Measurements from ENCODE around the gene TESMIN.

The TESMIN gene, protein sequence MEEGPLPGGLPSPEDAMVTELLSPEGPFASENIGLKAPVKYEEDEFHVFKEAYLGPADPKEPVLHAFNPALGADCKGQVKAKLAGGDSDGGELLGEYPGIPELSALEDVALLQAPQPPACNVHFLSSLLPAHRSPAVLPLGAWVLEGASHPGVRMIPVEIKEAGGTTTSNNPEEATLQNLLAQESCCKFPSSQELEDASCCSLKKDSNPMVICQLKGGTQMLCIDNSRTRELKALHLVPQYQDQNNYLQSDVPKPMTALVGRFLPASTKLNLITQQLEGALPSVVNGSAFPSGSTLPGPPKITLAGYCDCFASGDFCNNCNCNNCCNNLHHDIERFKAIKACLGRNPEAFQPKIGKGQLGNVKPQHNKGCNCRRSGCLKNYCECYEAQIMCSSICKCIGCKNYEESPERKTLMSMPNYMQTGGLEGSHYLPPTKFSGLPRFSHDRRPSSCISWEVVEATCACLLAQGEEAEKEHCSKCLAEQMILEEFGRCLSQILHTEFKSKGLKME

DNA sequence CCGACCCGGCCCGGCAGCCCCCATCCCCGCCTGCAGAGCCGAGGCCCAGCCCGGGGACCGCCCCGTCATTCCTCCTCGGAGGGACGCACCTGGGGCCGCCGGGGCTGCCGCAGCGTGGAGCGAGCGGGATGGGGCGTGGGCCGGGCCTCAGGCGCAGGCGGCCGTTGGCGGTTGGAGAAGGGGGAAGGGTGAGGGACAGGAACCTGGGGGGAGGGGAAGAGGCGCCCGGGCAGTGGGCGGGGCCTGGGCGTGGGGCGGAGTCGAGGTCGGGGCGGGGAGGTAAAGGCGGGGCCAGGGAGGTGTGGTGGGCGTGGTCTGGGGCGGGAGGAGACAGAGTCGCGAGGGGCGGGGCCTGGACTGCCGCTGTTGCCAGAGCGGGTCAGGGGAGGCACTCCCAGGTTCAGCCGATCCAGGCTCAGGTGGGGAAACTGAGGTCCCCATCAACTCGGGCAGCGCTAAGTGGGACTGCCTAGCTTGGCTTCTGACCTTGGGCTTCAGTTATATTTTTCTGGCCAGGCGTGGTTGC lies at the start of gene TESMIN:
TESMIN (minus strand) TSS at position 190 of the 526 bp plus-strand sequence. CDS start 860 bp downstream, outside the sequence.
- peak; percentile 94 for DNase-seq (ENCODE audit: low read depth)

- peak; percentile 50 for DNase-seq (ENCODE audit: low read depth)
These were observed 47.0 kb upstream of the TESMIN start for GRCh38 chr11:68798221-68798813.

DNA sequence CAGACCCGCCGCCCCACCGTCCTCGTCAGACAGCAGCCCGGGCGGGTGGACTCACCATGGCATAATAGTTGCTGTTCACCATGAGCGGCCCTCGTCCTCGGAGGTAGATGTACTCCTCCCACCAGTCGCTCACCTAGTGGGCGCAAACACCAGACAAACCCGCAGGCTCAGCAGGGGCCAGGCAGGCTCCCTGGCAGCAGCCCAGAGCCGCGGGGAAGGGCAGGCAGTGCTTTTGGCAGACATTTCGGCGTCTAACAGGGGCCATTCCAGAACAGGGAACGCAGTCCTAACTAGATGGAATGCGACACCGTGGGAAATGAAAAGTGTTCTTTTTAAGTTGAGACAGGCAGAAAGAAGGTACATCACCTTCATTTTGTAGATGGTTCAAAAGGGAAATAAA lies 45.5 kb upstream of the TESMIN start:
- no peak for DNase-seq (ENCODE audit: low read depth)

DNA sequence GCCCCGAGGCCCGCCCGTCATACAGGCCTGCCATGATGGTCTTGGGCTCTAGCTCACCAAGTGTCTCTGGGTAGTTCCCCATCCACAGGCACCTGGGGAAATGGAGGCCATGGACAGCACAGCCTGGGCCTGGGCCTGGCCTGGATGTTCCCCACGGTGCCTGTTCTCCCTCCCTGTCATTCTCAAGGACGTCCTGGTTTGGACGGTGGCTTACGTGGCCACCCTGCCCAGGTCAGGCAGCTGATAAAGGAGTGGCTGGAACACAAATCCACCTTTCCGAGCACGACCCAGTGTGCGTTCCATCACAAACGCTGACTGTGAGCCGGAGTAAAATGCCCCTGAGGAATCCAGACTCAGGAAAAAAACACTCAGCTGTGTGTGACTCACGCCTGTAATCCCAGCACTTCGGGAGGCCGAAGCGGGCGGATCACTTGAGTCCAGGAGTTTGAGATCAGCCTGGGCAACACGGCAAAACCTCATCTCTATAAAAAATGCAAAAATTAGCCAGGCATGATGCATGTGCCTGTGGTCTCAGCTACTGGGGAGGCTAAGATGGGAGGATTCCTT lies 41.2 kb upstream of the TESMIN start:
- DNase-seq (ENCODE audit: low read depth), result no peak

- no peak for DNase-seq (ENCODE audit: low read depth)
These were observed 33.3 kb upstream of the TESMIN start for GRCh38 chr11:68784653-68785052.

DNA sequence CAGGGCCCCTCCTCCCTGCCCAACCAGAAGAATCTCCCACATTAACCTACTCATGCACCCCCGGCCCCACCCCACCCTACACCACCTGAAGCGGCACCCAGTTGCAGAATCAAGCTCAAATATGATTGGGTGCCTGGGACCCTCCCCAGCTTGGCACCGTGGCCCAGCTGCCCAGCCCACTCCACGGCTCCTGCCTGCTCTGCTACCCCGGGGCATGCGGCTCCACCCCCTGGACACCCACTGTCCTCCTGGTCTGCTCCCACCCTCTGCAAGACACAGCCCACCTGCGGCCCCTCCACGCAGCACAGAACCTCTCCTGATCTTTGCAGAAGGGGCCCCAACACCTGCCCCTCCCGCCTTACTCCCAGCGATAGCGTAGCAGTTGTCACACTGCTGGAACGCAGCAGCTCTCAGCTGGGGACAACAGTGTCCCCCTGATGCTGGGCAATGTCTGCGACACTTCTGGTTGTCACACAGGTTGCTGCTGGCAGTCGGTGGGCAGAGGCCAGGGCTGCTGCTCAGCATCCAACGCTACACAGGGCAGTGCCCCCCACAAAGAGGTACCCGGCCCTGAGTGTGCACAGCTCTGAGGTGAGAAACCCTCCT lies 32.0 kb upstream of the TESMIN start:
- no peak for DNase-seq (ENCODE audit: low read depth)

DNA sequence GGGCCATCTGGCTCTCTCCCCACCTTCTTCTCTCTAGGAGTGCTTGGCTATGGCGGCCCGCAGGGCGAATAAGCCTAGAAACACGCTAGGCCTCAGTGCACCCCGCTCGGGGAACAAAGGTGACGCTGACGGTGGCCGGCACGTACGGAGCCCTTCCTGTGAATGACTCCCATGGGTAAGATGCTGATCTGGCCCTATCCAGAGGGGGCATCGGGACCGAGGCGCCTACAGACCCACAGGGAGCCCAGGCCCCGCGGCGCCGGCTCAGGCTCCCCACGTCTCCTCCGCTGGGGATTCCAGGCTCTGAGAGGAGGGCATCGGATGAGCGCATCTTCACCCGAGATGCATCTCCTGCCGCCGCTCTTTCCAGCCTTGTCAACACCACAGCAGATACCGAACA lies 31.4 kb upstream of the TESMIN start:
- no peak for DNase-seq (ENCODE audit: low read depth)

DNA sequence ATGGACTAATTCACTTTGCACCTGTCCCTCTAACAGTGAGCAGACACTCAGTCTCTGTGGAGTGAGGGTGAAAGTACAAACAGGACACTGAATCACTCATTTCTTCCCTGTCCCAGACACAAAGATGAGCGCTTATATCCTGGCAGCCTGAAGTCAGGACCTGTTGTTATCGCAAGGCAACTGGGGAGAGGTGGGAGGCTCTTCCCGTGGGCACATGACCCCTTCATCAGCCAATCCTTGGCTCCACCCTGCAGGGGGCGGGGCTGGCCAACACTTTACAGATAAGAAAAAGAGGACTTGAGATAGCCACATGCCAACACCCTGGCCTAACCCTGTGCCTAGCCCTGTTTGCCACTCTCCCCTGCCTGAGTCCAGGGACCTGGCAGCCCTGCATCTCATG lies 29.5 kb upstream of the TESMIN start:
- DNase-seq (ENCODE audit: low read depth), result no peak

GRCh38 chr11:68778205-68778604 lies 26.9 kb upstream of the TESMIN start:
- DNase-seq (ENCODE audit: low read depth), result no peak

- DNase-seq (ENCODE audit: low read depth), result no peak
These were observed 25.3 kb upstream of the TESMIN start for GRCh38 chr11:68776442-68777235.

GRCh38 chr11:68775951-68776388 lies 24.6 kb upstream of the TESMIN start:
- no peak for DNase-seq (ENCODE audit: low read depth)

- DNase-seq (ENCODE audit: low read depth), result no peak
These were observed 22.9 kb upstream of the TESMIN start for GRCh38 chr11:68774194-68774585.

GRCh38 chr11:68773521-68774193 lies 22.3 kb upstream of the TESMIN start:
- DNase-seq (ENCODE audit: low read depth), result no peak

DNA sequence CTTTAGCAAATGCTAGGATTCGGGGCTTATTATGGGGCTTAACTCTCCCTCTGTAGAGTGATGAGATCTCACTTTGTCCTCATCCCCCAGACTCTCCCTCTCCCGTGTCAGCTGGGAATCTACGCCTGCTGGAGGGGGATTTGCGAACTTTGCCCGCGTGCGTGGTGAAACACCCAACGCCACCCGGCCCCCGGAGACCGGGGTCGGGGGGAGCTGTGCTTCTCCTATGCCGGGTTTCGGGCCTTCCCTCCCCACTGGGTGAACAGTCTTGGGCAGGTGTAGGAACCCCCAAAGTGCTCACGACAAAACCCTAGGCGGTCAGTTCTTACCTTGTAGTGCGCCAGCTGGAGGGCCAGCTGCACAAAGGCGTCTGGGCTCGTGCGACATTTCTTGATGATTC lies 21.6 kb upstream of the TESMIN start:
- DNase-seq (ENCODE audit: low read depth), result no peak

- no peak for DNase-seq (ENCODE audit: low read depth)
These were observed 19.5 kb upstream of the TESMIN start for GRCh38 chr11:68770781-68771180.

GRCh38 chr11:68767672-68768071 lies 16.4 kb upstream of the TESMIN start:
- DNase-seq (ENCODE audit: low read depth), result no peak

DNA sequence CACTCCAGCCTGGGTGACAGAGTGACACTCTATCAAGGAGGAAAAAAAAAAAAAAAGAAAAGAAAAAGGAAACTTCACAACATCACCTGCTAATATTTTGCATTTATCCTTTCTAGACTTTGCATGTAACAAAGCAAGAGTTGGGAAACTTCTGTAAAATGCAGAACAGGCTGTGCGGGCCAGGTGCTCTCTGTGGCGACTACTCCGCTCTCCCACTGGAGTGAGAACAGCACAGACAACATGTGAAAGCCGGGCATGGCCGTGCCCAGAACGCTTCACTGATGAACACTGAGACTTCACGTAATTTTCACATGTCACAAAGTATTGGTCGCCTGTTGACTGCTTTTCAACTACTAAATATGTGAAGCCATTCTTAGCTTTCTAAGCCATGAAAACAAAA lies 15.5 kb upstream of the TESMIN start:
- no peak for DNase-seq (ENCODE audit: low read depth)

DNA sequence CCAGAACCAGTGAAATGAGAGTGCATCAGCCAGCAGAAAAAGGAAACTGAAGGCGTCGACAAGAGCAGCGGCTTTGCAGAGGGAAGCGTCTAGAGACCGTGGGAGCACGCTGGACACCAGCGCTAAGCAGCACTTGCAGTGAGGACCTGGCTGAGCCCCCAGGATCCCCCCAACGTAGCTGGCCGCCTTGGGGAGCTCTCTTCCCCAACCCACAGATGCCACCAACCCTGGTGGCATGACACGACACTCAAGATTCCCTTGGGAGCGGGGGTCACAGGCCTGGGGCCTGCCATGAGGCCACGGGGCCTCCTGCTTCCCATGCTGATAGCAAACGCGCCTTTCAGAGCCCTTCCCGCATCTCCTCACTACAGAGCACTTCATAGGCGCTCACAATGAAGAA lies 13.4 kb upstream of the TESMIN start:
- no peak for DNase-seq (ENCODE audit: low read depth)

DNA sequence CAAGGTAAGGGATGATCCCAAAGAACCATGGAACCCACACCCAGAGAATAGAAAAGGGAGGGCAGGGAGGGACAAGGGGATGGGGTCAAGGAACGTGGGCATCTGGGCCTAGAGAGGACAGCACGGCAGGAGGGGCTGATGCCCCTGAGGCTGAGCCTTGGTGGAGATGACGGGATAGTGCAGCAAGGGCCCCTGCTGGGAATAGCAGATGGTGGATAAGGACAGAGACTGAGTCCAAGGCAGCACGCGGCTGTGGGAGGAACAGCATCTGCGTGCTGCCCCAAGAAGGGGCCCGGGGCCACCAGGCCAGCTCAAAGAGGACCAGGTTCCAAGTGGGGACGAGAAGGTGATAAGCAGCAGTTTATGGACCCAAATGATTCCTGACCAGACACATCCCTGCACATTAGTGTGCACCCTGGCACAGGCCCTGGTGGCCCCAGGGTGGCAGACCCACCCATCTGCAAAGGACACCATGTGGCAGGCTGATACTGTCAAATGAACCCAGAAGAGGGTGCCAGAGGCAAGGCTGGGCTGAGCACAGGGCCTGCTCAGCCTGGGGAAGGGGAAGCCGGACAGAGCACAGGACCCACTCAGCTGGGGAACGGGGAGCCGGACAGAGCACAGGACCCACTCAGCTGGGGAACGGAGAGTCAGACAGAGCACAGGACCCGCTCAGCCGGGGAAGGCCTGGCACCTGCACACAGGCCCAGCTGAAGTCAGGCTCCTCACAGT lies 12.8 kb upstream of the TESMIN start:
- no peak for DNase-seq (ENCODE audit: low read depth)

GRCh38 chr11:68763181-68763721 lies 11.9 kb upstream of the TESMIN start:
- no peak for DNase-seq (ENCODE audit: low read depth)
